ENCODE results near the gene CLIP1.
"Not testable (repeated sequence)": the region's sequence is repeated elsewhere in the genome, so short reads cannot be mapped to it uniquely, and the experiment has no call there.

CLIP1 gene

DNA sequence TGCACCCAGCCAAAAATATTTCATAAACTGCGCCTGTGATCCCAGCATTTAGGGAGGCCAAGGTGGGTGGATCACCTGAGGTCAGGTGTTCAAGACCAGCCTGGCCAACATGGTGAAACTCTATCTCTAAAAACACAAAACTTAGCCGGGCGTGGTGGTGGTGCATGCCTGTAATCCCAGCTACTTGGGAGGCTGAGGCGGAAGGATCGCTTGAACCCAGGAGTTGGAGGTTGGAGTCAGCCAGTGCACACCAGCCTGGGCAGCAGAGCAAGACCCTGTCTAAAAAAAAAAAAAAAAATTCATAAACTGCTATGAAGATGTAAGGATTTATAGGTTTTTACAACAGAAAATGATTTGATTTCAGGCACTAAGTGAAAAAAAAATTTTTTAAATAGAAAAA, 6.6 kb upstream of the CLIP1 start:
- not testable (repeated sequence) for DNase-seq

DNA sequence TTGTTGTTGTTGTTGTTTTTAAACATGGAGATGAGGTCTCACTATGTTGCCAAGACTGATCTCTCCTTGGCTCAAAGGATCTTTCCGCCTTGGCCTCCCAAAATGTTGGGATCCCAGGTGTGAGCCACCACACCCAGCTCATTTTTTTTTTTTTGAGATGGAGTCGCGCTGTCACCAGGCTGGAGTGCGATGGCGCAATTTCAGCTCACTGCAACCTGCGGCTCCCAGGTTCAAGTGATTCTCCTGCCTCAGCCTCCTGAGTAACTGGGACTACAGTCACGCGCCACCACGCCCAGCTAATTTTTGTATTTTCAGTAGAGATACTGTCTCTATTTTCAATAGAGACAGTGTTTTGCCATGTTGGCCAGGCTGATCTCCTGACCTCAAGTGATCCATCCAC, 4.9 kb upstream of the CLIP1 start:
- DNase-seq = no peak

DNA sequence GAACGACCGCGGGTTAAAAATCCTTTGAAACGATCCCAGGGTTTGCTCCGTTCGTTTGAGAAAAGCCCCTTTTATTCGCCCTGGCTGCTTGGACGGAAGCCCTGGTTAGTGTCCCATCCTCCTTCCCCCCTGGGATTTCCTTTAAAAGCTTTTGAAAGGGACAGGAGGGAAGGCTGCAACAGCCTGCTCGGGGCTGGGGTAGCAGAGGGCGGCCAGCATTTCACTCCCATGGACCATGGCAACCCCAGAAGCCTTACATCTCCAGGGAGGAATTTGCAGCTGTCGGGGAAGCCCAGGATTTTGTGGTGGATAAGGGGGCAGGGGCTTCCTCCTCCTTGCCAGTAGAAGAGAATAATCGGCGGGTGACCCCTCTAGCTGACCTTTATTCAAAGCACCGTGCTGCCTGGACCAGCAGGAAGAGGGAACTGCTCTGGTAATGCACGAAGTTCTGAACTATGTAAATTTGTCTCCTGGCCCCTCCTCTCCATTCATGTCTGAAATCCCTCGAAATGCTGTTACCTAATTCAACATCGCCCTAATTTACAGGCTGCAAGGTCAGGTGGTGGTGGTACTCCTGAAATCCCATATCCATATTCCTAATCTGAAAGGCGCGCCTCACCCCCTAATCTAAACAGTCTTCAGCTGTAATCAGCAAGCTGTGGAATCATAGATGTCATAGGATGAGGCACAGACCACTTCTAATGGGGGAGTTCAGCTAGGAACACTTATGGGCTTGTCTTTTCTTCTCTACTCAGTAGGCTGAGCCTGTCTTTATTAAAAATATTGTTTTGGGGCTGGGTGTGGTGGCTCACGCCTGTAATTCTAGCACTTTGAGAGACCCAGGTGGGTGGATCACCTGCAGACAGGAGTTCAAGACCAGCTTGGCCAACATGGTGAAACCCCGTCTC, 1.0 kb upstream of the CLIP1 start:
- DNase-seq = peak; percentile 46

DNA sequence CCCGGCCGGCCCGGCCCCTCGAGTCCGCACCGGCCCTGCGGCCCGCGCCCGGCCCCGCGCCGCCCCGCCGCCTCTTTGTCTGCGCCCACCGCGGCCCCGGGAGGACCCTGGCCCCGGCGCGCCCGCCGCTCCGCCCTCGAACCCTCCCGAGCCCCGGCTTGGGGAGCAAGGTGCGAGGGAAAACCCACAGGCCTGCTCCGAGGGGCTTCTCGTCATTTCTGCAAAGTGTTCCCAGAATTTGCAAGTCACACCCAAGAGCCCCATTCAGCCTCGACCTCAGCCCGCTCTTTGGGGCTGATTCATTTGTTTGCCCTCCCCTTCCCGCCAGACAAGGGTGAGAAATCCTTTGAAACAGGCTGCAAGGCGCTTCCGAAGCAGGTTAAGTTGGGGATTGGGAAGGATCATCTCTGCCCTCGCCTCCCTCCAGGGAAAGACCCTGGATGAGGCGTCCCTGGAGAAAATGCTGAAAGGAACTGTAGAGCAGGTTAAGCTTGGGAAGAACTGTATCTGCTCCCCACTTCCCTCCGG, 325 bp upstream of the CLIP1 start:
- peak; percentile 66 for DNase-seq

DNA sequence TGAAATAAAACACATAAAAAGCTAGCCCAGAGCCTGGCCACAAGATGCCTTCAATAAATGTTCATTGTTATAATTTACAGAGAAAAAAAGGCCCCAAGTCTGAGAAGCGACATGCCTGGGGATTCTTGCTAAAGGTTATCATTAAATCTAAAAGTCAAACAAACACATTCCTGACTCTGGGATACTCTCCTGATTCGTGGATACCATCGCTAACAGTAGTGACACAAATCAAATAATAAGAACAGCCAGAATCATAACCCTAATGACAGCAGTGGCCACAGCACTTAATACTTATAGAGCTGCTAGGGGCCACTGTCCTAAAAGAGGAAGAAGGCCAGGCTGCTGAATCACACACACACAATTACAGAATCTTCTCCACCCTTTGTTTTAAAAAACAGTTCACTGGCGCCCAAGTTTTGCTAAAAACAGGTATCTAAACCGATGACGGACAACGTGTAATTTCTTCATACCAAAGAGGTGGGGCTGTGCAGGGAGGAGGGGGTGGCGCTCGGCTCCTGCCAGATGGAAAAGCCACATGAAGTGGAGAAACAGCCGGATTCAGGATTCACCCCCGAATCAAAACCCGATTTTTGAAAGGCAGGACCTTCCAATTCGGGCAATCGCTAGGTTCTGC, 1.2 kb downstream of the CLIP1 start:
- DNase-seq = peak; percentile 80

DNA sequence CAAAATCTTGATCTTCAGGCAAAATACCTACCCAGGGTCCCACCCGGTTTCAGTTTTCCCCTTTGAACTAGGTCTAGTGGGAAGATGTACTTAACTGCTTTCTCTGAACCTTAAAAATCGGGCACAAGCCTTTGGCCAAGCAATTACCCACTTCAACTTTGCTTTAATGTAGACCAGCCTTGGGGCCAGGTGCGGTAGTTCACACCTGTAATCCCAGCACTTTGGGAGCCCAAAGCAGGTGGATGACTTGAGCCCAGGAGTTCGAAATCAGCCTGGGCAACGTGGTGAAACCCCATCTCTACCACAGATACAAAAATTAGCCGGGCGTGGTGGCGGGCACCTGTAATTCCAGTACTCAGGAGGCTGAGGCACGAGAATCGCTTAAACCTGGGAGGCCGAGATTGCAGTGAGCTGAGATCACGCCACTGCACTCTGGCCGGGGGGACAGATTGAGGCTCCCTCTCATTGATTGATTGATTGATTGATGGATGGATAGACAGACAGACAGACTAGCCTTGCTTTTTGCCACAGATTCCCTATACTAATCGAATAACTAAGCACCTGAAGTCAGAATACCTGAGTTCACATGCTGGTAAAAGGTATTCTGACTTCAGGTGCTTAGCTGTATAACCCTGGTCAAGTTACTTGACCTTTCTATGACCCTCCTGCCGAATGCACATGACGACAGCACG, 1.9 kb downstream of the CLIP1 start:
- DNase-seq = no peak

DNA sequence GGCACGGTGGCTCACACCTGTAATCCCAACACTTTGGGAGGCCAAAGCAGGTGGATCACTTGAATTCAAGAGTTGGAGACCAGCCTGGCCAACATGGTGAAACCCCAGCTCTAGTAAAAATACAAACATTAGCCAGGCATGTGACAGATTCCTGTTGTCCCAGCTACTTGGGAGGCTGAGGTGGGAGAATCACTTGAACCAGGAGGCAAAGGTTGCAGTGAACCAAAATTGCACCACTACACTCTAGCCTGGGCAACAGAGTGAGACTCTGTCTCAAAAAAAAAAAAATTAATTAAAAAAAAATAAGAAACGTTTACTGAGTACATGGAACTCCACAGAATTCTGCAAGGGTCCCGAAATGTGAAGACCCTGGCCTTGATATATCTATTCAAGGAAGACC, 3.4 kb downstream of the CLIP1 start:
- not testable (repeated sequence) for DNase-seq

DNA sequence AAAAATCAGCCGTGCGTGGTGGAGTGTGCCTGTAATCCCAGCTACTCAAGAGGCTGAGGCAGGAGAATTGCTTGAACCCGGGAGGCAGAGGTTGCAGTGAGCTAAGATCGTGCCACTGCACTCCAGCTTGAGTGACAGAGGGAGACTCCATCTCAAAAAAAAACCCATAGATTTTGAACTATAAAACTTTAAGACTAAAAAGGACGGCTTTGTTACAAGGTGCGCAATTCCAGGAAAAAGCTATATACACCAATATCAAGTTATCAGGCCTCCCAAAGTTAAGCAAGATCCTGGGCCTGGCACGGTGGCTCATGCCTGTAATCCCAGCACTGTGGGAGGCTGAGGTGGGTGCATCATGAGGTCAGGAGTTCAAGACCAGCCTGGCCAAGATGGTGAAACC, 6.8 kb downstream of the CLIP1 start:
- not testable (repeated sequence) for DNase-seq

DNA sequence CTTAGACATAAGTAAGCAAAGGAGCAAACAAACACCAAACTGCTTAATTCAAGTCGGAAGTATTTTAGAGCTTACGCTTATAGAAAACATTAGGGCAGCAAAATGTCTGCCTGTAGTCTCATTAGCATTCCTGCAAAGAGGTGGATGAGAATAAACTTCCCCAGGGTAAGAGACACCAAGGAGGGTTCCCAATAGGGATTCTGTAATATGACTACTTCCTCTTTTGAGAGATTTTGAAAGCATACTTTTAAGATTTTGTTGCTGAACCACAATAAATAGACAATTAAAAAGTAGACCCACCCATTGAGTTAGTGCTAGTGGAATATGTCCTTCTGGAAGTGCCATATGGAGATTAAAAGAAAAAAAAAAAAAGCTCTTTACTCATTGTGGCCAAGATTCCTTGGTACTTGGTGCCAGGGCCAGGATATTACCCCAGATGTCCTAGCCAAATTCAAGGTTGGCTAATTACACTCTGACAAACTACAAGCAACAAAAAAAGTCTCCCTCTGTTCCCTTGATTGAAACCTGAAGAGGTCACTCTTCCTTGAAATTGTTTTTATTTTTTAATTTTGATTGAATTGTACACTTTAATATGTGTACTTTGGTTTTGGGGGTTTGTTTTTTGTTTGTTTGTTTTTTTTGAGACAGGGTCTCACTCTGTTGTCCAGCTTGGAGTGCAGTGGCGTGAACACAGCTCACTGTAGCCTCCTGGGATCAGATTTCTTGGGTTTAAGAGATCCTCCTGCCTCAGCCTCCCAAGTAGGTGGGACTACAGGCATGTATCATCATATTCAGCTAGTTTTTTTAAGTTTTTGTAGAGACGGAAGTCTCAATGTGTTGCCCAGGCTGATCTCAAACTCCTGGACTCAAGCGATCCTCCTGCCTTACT, 8.7 kb downstream of the CLIP1 start:
- peak; percentile 35 for DNase-seq

DNA sequence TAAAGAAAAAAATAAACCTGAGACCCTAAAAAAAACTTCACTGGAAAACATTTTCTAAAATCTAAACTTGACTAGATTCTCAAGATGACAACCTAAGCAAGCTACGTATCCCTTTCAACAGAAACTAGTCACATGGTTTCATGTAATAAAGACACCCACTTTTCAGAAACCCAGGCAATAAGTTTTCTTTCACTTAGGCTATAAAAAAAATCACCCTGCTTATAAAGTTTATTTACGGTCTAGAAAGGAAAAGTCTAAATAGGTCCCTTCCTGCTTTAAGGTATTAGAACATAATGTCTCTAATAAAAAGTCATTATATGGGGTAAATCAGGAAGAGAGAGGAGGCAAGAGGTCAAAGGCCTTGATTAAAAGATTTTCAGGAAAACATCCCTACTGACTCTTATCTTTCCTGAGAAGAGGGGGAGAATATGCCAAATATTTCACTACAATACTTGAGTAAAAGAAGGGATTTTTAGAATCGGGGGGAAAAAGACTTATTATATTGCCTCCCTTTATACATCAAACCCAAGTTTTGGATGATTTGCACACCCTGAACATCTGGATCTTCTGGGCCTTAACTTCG, 9.5 kb downstream of the CLIP1 start:
- DNase-seq = no peak

DNA sequence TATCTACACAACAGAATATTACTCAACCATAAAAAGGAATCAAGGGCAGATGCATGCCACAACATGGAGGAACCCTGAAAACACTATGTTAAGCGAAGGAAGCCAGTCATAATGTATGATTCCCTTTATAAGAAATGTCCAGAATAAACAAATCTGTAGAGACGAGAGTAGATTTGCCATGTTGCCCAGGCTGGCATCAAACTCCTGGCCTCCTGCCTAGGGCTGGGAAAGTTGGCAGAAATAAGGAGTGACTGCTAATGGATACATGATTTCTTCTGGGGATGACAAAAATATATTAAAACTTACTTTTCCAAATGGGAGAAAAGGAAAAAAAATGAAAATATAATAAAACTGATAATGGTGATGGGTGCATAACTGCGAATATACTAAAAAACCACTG, 10.9 kb downstream of the CLIP1 start:
- DNase-seq = no peak

DNA sequence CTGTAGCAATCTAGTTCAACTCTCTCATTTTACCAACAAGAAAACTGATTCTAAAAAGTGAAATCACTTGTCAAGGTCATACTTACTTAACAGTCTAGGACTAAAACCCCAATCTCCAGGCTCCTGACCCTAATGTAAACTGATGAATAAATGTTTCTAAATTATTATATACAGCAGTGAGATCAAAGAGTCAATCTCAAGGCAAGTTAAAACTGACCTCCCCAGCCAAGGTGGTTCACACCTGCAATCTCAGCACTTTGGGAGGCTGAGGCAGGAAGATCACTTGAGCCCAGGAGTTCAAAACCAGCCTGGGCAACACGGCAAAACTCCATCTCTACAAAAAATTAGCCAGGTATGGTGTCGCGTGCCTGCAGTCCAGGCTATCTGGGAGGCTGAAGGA, 15.3 kb downstream of the CLIP1 start:
- DNase-seq = no peak

DNA sequence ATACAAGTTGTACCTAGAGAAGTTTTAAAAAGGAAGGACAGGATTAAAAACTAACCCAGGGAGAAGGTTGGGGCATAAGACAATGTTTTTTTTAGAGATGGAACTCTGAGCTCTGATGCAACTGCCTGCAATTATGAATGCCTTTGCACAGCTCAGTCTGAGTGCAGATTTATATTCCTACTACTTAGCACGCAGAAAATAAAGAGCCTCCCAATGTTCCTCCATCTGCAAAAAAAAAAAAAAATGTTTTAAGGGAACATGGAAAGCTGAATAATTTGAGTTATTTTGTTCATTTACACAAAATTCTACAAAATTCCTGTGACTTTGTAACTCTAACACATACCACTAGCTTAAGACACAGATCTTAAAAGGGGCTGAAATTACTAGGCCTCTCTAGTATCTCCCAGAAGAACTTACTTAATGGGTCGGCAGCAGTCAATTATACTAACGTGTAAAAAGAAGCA, 15.7 kb downstream of the CLIP1 start:
- no peak for DNase-seq

DNA sequence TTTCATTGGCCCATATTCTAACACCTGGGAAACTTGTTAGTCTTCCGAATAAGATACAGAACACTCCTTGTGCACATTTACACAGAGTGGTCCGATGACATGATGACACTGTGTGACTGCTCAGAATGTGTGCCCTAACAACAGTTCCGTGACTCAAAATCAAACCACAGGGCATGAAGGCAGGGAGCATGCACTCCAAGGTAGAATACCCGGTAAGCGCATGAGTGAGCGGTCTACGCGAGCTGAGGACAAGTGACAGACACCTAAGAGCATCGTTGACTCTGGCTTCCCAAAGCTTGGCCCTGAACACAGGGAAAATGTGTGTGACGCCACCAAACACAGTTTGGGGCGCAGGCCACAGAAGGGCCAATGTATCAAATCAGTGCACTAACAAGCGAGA, 18.6 kb downstream of the CLIP1 start:
- DNase-seq = no peak

DNA sequence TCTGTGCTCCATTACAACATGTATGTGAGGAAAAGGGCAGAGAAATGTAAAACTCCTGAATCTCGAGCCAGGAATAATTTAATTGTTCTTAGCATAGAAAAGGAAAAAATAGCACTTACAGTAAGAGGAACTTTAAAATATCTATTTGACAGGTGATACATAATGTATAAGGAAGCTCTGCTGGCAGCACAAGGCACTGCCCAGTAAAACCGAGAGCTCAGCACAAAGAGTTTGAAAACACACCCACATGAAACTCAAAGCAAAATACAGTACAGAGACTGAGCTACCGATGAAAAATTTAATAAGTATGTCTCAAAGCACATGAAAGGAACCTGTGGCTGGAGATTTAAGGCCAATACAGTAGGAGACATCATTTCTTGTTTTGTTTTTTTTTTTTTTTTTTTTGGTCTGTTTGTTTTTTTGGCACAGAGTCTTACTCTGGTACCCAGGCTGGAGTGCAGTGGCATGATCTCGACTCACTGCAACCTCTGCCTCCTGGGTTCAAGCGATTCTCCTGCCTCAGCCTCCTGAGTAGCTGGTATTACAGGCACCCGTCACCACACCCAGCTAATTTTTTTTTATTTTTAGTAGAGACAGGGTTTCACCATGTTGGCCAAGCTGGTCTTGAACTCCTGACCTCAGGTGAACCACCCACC, 19.2 kb downstream of the CLIP1 start:
- DNase-seq = peak; percentile 29

DNA sequence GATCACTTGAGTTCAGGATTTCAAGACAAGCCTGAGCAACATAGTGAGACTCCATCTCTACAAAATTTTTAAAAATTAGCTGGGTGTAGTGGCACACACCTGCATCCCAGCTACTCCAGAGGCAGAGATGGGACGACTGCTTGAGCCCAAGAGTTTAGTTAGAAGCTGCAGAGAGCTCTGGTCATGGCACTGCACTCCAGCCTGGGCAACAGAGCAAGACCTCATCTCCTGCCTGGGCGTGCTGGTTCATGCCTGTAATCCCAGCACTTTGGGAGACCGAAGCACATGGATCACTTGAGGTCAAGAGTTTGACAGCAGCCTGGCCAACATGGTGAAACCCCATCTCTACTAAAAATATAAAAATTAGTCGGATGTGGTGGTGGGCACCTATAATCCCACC, 20.2 kb downstream of the CLIP1 start:
- DNase-seq = no peak

DNA sequence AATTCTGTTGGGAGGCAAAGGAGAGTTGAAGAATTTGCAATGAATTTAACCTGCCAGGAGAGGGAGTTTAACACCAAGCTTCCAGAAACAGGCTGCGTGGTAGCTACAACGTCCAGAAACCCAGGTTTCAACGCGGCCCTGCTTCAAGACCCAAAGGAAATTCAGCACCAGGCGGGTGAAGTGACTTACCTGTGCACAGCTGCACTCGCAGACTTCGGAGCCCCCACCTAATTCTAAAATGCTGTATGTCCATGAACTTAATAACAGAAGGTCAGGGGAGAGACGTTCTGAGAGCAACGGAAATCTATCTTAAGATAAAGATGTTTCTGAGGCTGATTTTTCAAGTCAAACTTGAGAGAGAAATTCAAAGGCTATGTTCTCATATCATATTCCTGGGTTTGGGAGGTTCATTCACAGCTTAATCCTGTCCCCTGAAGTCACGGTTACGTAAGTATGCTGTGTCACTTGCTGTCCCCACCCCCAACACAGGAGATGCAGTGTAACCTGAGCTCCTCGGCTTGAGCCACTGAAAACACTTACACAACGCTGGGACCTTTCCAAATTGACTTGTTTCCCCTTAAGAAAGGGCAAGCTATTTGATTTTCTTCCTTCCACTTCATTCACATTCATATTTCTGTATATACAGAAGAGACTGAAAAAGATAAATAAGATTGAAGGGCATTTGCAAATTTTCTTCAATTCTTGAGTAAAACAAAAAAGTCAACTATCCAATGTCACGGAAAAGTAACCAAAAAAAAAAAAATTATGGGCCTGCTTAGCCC, 22.7 kb downstream of the CLIP1 start:
- peak; percentile 89 for DNase-seq

DNA sequence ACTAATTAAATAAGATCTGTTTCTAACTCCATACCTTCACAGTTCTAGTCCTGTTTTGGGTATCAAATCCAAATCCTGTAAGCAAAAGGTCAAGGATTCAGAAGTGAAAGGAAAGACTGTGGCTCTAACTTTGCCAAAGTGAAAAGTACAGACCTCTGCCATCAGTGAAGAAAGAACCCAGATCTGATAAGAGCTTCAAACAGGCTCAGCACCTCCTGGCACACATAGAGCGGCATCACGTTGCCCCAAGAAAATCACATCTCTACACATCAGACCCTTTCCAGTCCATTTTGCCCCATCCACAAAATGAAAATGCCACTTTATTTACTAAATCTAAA, 23.2 kb downstream of the CLIP1 start:
- DNase-seq = no peak

DNA sequence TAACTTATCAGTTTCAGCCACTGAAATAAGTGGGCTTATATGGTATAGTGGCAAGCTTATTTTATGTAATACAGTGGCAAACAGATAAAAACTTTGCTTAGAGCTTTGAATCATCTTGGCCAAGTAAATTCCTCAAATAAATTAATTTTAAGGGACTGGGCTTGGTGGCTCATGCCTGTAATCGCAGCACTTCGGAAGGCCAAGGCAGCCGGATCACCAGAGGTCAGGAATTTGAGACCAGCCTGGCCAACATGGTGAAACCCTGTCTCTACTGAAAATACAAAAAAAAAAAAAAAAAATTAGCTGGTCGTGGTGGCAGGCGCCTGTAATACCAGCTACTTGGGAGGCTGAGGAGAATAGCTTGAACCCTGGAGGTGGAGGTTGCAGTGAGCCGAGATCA, 24.5 kb downstream of the CLIP1 start:
- DNase-seq = not testable (repeated sequence)

DNA sequence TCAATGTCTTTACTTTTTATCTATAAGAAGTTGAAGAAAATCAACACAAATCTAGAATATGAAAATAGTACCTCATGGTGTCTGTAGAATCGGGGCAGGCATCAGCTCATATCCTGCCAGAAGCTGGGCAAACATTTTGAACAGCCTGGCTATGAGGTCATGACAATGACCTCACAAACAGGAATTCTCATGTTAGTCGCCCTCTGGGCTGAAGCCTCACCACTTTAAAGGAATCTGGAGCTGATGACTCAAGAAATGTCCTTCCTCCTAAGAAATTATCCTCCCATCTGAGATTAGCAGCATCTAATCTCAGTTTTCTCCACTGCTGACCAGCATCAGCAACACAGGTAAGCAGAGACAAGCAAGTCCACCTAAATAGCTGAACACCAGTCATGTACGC, 27.1 kb downstream of the CLIP1 start:
- DNase-seq = no peak
